ENCODE measurements around the gene NR2F1-AS1.

DNA sequence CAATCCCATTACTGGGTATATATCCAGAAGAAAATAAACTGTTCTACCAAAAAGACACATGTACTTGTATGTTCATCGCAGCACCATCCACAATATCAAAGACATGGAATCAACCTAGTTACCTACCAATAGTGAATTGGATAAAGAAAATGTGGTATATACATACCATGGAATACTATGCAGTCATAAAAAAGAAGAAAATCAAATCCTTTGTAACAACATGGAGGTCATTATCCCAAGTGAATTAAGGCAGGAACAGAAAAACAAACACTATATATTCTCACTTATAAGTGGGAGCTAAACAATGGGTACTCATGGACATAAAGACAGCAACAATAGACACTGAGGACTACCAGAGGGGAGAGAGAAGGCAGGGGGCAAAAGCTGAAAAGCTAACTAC lies 67.7 kb downstream of the NR2F1-AS1 start:
- TF ChIP-seq SIN3A (IDR thresholded peaks at IDR 0.05; ENCODE audit: borderline replicate concordance, insufficient read depth, low read length), result no peak
- no peak for TF ChIP-seq POLR2AphosphoS5 (IDR thresholded peaks at IDR 0.05; ENCODE audit: low read depth, low read length)
- no peak for TF ChIP-seq TAF1 (IDR thresholded peaks at IDR 0.05; ENCODE audit: borderline replicate concordance, insufficient read depth, low read length)
- TF ChIP-seq, protein P1, sequence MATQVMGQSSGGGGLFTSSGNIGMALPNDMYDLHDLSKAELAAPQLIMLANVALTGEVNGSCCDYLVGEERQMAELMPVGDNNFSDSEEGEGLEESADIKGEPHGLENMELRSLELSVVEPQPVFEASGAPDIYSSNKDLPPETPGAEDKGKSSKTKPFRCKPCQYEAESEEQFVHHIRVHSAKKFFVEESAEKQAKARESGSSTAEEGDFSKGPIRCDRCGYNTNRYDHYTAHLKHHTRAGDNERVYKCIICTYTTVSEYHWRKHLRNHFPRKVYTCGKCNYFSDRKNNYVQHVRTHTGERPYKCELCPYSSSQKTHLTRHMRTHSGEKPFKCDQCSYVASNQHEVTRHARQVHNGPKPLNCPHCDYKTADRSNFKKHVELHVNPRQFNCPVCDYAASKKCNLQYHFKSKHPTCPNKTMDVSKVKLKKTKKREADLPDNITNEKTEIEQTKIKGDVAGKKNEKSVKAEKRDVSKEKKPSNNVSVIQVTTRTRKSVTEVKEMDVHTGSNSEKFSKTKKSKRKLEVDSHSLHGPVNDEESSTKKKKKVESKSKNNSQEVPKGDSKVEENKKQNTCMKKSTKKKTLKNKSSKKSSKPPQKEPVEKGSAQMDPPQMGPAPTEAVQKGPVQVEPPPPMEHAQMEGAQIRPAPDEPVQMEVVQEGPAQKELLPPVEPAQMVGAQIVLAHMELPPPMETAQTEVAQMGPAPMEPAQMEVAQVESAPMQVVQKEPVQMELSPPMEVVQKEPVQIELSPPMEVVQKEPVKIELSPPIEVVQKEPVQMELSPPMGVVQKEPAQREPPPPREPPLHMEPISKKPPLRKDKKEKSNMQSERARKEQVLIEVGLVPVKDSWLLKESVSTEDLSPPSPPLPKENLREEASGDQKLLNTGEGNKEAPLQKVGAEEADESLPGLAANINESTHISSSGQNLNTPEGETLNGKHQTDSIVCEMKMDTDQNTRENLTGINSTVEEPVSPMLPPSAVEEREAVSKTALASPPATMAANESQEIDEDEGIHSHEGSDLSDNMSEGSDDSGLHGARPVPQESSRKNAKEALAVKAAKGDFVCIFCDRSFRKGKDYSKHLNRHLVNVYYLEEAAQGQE (IDR thresholded peaks at IDR 0.05; ENCODE audit: insufficient read depth in 1 of 2, low read depth in 2 of 2, low read length in 2 of 2), result no peak
- TF ChIP-seq FOXP2 (optimal IDR thresholded peaks at IDR 0.05; ENCODE audit: borderline replicate concordance, extremely low read depth, extremely low read length, insufficient read depth), result no peak
